Neuron (in vitro differentiated cells): ENCODE measurements around the gene HSPB9.
"Not testable (repeated sequence)": the region's sequence is repeated elsewhere in the genome, so short reads cannot be mapped to it uniquely, and the experiment has no call there.

ENCODE experiments used
- H2AFZ ChIP-seq: one replicate; pipeline ENCODE4 v1.6.1; 2013; ENCODE audit warnings: low read depth, mild to moderate bottlenecking, inconsistent platforms, low read length, moderate library complexity
- H3K27me3 ChIP-seq: one replicate; pipeline ENCODE4 v1.6.1; 2013; ENCODE audit warnings: low read length; ENCODE audit not compliant: insufficient read depth
- H3K36me3 ChIP-seq: one replicate; pipeline ENCODE4 v1.6.1; 2013; ENCODE audit warnings: low read length; ENCODE audit not compliant: insufficient read depth
- H3K4me1 ChIP-seq: one replicate; pipeline ENCODE4 v1.6.1; 2013; ENCODE audit warnings: low read length; ENCODE audit not compliant: insufficient read depth
- H3K4me3 ChIP-seq: 2 replicates; pipeline ENCODE4 v1.5.1; 2013; ENCODE audit warnings: mild to moderate bottlenecking, low read length, moderate library complexity
- H3K9me3 ChIP-seq: one replicate; pipeline ENCODE4 v1.6.1; 2013; ENCODE audit warnings: low read length

HSPB9 gene

GRCh38 chr17:42135151-42135550 is 12.5 kb downstream of the HSPB9 start:
- Histone ChIP-seq H3K4me3 (no peak overlapping the region), H3K4me1 (peaks cover 3% of the 10 kb centered on the region), H2AFZ (no peak overlapping the region)

GRCh38 chr17:42135664-42136653 is 13.4 kb downstream of the HSPB9 start:
- Histone ChIP-seq H3K36me3 (peaks cover 18% of the 10 kb centered on the region), H2AFZ (no peak overlapping the region), H3K27me3 (no peaks in the 10 kb centered on the region), H3K4me3 (no peak overlapping the region), H3K4me1 (peaks cover 4% of the 10 kb centered on the region), H3K9me3 (no peaks in the 10 kb centered on the region)

More at GRCh38 chr17:42135151-42135550, 12.5 kb downstream of the HSPB9 start:
- Histone ChIP-seq H3K9me3 (no peaks in the 10 kb centered on the region), H3K36me3 (peaks cover 22% of the 10 kb centered on the region), H3K27me3 (no peaks in the 10 kb centered on the region)

GRCh38 chr17:42136654-42137051 is 14.0 kb downstream of the HSPB9 start:
- Histone ChIP-seq H3K4me1 (peaks cover 4% of the 10 kb centered on the region), H3K36me3 (peaks cover 24% of the 10 kb centered on the region), H3K27me3 (no peaks in the 10 kb centered on the region), H3K4me3 (no peak overlapping the region), H2AFZ (no peak overlapping the region), H3K9me3 (no peaks in the 10 kb centered on the region)

- Histone ChIP-seq H3K4me1 (peaks cover 16% of the 10 kb centered on the region), H3K9me3 (no peaks in the 10 kb centered on the region), H3K27me3 (no peaks in the 10 kb centered on the region), H2AFZ (no peak overlapping the region), H3K4me3 (no peak overlapping the region), H3K36me3 (peaks cover 21% of the 10 kb centered on the region)
Measured at GRCh38 chr17:42138749-42139492, 16.3 kb downstream of the HSPB9 start.

GRCh38 chr17:42140690-42141089 is 18.1 kb downstream of the HSPB9 start:
- H2AFZ ChIP-seq, H3K27me3 ChIP-seq, H3K9me3 ChIP-seq, H3K4me3 ChIP-seq: not testable (repeated sequence)
- H3K36me3 ChIP-seq, result peaks cover 21% of the 10 kb centered on the region
- H3K4me1 ChIP-seq, result peaks cover 16% of the 10 kb centered on the region

GRCh38 chr17:42141382-42141781 is 18.8 kb downstream of the HSPB9 start:
- Histone ChIP-seq H3K27me3 (no peaks in the 10 kb centered on the region), H3K9me3 (no peaks in the 10 kb centered on the region), H2AFZ (no peak overlapping the region), H3K4me1 (peaks cover 16% of the 10 kb centered on the region), H3K36me3 (peaks cover 19% of the 10 kb centered on the region), H3K4me3 (no peak overlapping the region)

- Histone ChIP-seq H3K36me3 (peaks cover 18% of the 10 kb centered on the region), H2AFZ (no peak overlapping the region), H3K4me1 (peaks cover 16% of the 10 kb centered on the region), H3K9me3 (no peaks in the 10 kb centered on the region), H3K27me3 (no peaks in the 10 kb centered on the region), H3K4me3 (no peak overlapping the region)
Measured at GRCh38 chr17:42142371-42142896, 19.8 kb downstream of the HSPB9 start.

- H3K27me3 ChIP-seq, H2AFZ ChIP-seq, H3K9me3 ChIP-seq, H3K4me3 ChIP-seq: not testable (repeated sequence)
- Histone ChIP-seq H3K4me1 (peaks cover 16% of the 10 kb centered on the region), H3K36me3 (peaks cover 18% of the 10 kb centered on the region)
Measured at GRCh38 chr17:42143138-42143537, 20.5 kb downstream of the HSPB9 start.

GRCh38 chr17:42146911-42147607 is 24.5 kb downstream of the HSPB9 start:
- H3K4me1 ChIP-seq, result peaks cover 16% of the 10 kb centered on the region
- H3K36me3 ChIP-seq, result peaks cover 21% of the 10 kb centered on the region
- no peak overlapping the region for H2AFZ ChIP-seq
- H3K9me3 ChIP-seq, result no peaks in the 10 kb centered on the region
- no peak overlapping the region for H3K4me3 ChIP-seq
- H3K27me3 ChIP-seq, result no peaks in the 10 kb centered on the region

GRCh38 chr17:42153919-42154742 is 31.5 kb downstream of the HSPB9 start:
- no peaks in the 10 kb centered on the region for H3K9me3 ChIP-seq
- H2AFZ ChIP-seq, result no peak overlapping the region
- peaks cover 28% of the 10 kb centered on the region for H3K4me1 ChIP-seq
- peaks cover 4% of the 10 kb centered on the region for H3K36me3 ChIP-seq
- H3K4me3 ChIP-seq, result peak overlapping the region; percentile 87
- H3K27me3 ChIP-seq, result no peaks in the 10 kb centered on the region

GRCh38 chr17:42155614-42156045 is 33.0 kb downstream of the HSPB9 start:
- no peaks in the 10 kb centered on the region for H3K9me3 ChIP-seq
- peaks cover 39% of the 10 kb centered on the region for H3K4me1 ChIP-seq
- H3K36me3 ChIP-seq, result peaks cover 4% of the 10 kb centered on the region
- no peak overlapping the region for H3K4me3 ChIP-seq
- H3K27me3 ChIP-seq, result no peaks in the 10 kb centered on the region
- no peak overlapping the region for H2AFZ ChIP-seq
